Vagina (tissue), 2 donors: Measurements from ENCODE around the gene COL26A1. TPM values are rescaled to one million over a fixed set of nuclear protein-coding genes. Genes with fewer than 3 reads are reported as not detected.

Source experiments
- DNase-seq, 2 donors: peaks; one replicate each; pipeline ENCODE4 v3.0.0-alpha.2; 2017; ENCODE audit errors: extremely low spot score in 2 of 2
- H3K27ac ChIP-seq: fragments of 200-600 bp; sonication (generic); one replicate; pipeline ENCODE4 v1.5.1; 2019
- H3K27me3 ChIP-seq: fragments of 200-600 bp; sonication (generic); one replicate; pipeline ENCODE4 v1.5.1; 2019
- H3K36me3 ChIP-seq, 2 donors: fragments of 200-600 bp; sonication (generic); one replicate each; pipeline ENCODE4 v1.5.1; 2017 to 2019
- H3K4me1 ChIP-seq: fragments of 200-600 bp; sonication (generic); one replicate; pipeline ENCODE4 v1.5.1; 2019
- H3K4me3 ChIP-seq, 2 donors: fragments of 200-600 bp; sonication (generic); 1 replicate in 1 of 2; 2 replicates in 1 of 2; pipeline ENCODE4 v1.5.1; 2016 to 2019
- H3K9me3 ChIP-seq: fragments of 200-600 bp; sonication (generic); one replicate; pipeline ENCODE4 v1.5.1; 2019
- CTCF ChIP-seq, 3 experiments: fragments of 450-650 bp in 2 of 3; fragments of 200-600 bp in 1 of 3; sonication (generic) in 1 of 3; IDR thresholded peaks; one replicate each; pipeline ENCODE4 v1.5.1; 2017 to 2019; ENCODE audit warnings: antibody characterized with exemption in 3 of 3, mild to moderate bottlenecking in 2 of 3, moderate library complexity in 2 of 3
- POLR2A ChIP-seq, 2 donors: fragments of 450-650 bp; IDR thresholded peaks; one replicate each; pipeline ENCODE4 v1.6.1; 2017; ENCODE audit warnings: antibody characterized with exemption in 2 of 2, mild to moderate bottlenecking in 2 of 2, moderate library complexity in 2 of 2
- POLR2AphosphoS5 ChIP-seq, 2 donors: sonication (generic); formaldehyde crosslinking; IDR thresholded peaks; one replicate each; pipeline ENCODE4 v1.9.0; 2017; ENCODE audit warnings: antibody characterized with exemption in 2 of 2, mild to moderate bottlenecking in 2 of 2, low read depth in 1 of 2; ENCODE audit not compliant: insufficient read depth in 1 of 2
- intact Hi-C: fragments of 100-400 bp; cut with DNase I; formaldehyde crosslinking; loops from one replicate; pipeline ENCODE4 v1.15.1; 2023
- total RNA-seq: library from RNA; depleted of rRNA; stranded (reverse); fragments of >200 nt; gene quantifications from one replicate; pipeline ENCODE4 v1.2.3, GENCODE V29; 2016

COL26A1 gene
- total RNA-seq, 1 donor from 2014 or later, result not detected

- peak in 1 of 2 donors; percentile 90 for DNase-seq
- Histone ChIP-seq H3K4me3 (no peak overlapping the region), H3K9me3 (no peaks in the 10 kb centered on the region), H3K36me3 (no peaks in the 10 kb centered on the region), H3K27me3 (no peaks in the 10 kb centered on the region), H3K27ac (no peak overlapping the region), H3K4me1 (no peaks in the 10 kb centered on the region)
- intact Hi-C loops, result no loop called here
- TF ChIP-seq POLR2AphosphoS5 (IDR thresholded peaks at IDR 0.05; ENCODE audit: insufficient read depth in 1 of 2, low read depth in 1 of 2), result no peak
- TF ChIP-seq CTCF (IDR thresholded peaks at IDR 0.05), result no peak
- no peak for TF ChIP-seq POLR2A (IDR thresholded peaks at IDR 0.05)
These were observed 190.5 kb downstream of the COL26A1 start for GRCh38 chr7:101553018-101553770.

GRCh38 chr7:101553771-101554445, 191.2 kb downstream of the COL26A1 start:
- TF ChIP-seq POLR2AphosphoS5 (IDR thresholded peaks at IDR 0.05; ENCODE audit: insufficient read depth in 1 of 2, low read depth in 1 of 2), result no peak
- no peak for TF ChIP-seq POLR2A (IDR thresholded peaks at IDR 0.05)
- no peak for TF ChIP-seq CTCF (IDR thresholded peaks at IDR 0.05)
- no peaks in the 10 kb centered on the region for H3K4me1 ChIP-seq
- no peaks in the 10 kb centered on the region for H3K27me3 ChIP-seq
- no peaks in the 10 kb centered on the region for H3K36me3 ChIP-seq
- peak in 1 of 2 donors; percentile 93 for DNase-seq
- intact Hi-C loops, result no loop called here
- no peak overlapping the region for H3K27ac ChIP-seq
- H3K9me3 ChIP-seq, result no peaks in the 10 kb centered on the region
- H3K4me3 ChIP-seq, result no peak overlapping the region

- Histone ChIP-seq H3K9me3 (no peaks in the 10 kb centered on the region), H3K27ac (no peak overlapping the region), H3K27me3 (no peaks in the 10 kb centered on the region), H3K4me3 (no peak overlapping the region), H3K36me3 (no peaks in the 10 kb centered on the region), H3K4me1 (no peaks in the 10 kb centered on the region)
- TF ChIP-seq POLR2AphosphoS5 (IDR thresholded peaks at IDR 0.05; ENCODE audit: insufficient read depth in 1 of 2, low read depth in 1 of 2), result no peak
- no peak for TF ChIP-seq CTCF (IDR thresholded peaks at IDR 0.05)
- no peak for TF ChIP-seq POLR2A (IDR thresholded peaks at IDR 0.05)
- intact Hi-C loops, result no loop called here
- DNase-seq, result peak; percentile 12 to 56
These were observed 192.1 kb downstream of the COL26A1 start for GRCh38 chr7:101554584-101555268.

- TF ChIP-seq POLR2A (IDR thresholded peaks at IDR 0.05), result no peak
- no peak for TF ChIP-seq POLR2AphosphoS5 (IDR thresholded peaks at IDR 0.05; ENCODE audit: insufficient read depth in 1 of 2, low read depth in 1 of 2)
- no peak for TF ChIP-seq CTCF (IDR thresholded peaks at IDR 0.05)
- DNase-seq, result peak; percentile 54 to 93
- intact Hi-C loops, result no loop called here
These were observed 192.7 kb downstream of the COL26A1 start for GRCh38 chr7:101555269-101555920.

More at GRCh38 chr7:101555269-101555920, 192.7 kb downstream of the COL26A1 start:
- no peak overlapping the region for H3K4me3 ChIP-seq
- no peaks in the 10 kb centered on the region for H3K9me3 ChIP-seq
- no peaks in the 10 kb centered on the region for H3K36me3 ChIP-seq
- no peaks in the 10 kb centered on the region for H3K4me1 ChIP-seq
- no peak overlapping the region for H3K27ac ChIP-seq
- no peaks in the 10 kb centered on the region for H3K27me3 ChIP-seq
